ENCODE measurements around the gene SBK2.

SBK2 gene

GRCh38 chr19:55527197-55528029 lies 9.5 kb downstream of the SBK2 start:
- no peak for DNase-seq (ENCODE audit: low read depth, low spot score)
- in situ Hi-C loops (cut with HindIII; ENCODE audit: low sequenced_read_pairs) = no loop called here
- no peak for TF ChIP-seq CTCF (IDR thresholded peaks at IDR 0.05; ENCODE audit: low read depth, low read length)
- H3K4me3 ChIP-seq (ENCODE audit: low read depth, low read length) = no peak overlapping the region

GRCh38 chr19:55526216-55527196 lies 10.4 kb downstream of the SBK2 start:
- in situ Hi-C loops (cut with HindIII; ENCODE audit: low sequenced_read_pairs) = no loop called here
- H3K4me3 ChIP-seq (ENCODE audit: low read depth, low read length) = no peak overlapping the region
- peak; percentile 50 for DNase-seq (ENCODE audit: low read depth, low spot score)
- TF ChIP-seq CTCF (IDR thresholded peaks at IDR 0.05; ENCODE audit: low read depth, low read length) = no peak

GRCh38 chr19:55525289-55526101 lies 11.4 kb downstream of the SBK2 start:
- no peak for DNase-seq (ENCODE audit: low read depth, low spot score)
- no peak overlapping the region for H3K4me3 ChIP-seq (ENCODE audit: low read depth, low read length)
- in situ Hi-C loops (cut with HindIII; ENCODE audit: low sequenced_read_pairs) = no loop called here
- TF ChIP-seq CTCF (IDR thresholded peaks at IDR 0.05; ENCODE audit: low read depth, low read length) = no peak

- TF ChIP-seq CTCF (IDR thresholded peaks at IDR 0.05; ENCODE audit: low read depth, low read length) = no peak
- in situ Hi-C loops (cut with HindIII; ENCODE audit: low sequenced_read_pairs) = no loop called here
- DNase-seq (ENCODE audit: low read depth, low spot score) = no peak
- H3K4me3 ChIP-seq (ENCODE audit: low read depth, low read length) = no peak overlapping the region
Measured at GRCh38 chr19:55520691-55521292, 16.1 kb downstream of the SBK2 start.

GRCh38 chr19:55519451-55520311 lies 17.3 kb downstream of the SBK2 start:
- no peak overlapping the region for H3K4me3 ChIP-seq (ENCODE audit: low read depth, low read length)
- TF ChIP-seq CTCF (IDR thresholded peaks at IDR 0.05; ENCODE audit: low read depth, low read length) = no peak
- peak; percentile 75 for DNase-seq (ENCODE audit: low read depth, low spot score)
- in situ Hi-C loops (cut with HindIII; ENCODE audit: low sequenced_read_pairs) = no loop called here

All from astrocyte of the spinal cord (primary cell).